ENCODE results near the gene GPHN. TPM values are rescaled to one million over a fixed set of nuclear protein-coding genes. Genes with fewer than 3 reads are reported as not detected.
"Not testable (repeated sequence)": the region's sequence is repeated elsewhere in the genome, so short reads cannot be mapped to it uniquely, and the experiment has no call there.

GPHN gene
- total RNA-seq, 4 donors from 2014 or later: 14.8 to 20.8 (median 17.0) TPM

- no peak for DNase-seq (ENCODE audit: low spot score in 2 of 2)
- 79 to 80% methylated on average over 2 of the region's 2 CpGs for WGBS, 2 donors
- TF ChIP-seq POLR2A (IDR thresholded peaks at IDR 0.05) (no peak), CTCF (IDR thresholded peaks at IDR 0.05) (no peak)
- intact Hi-C loops (cut with DNase I; ENCODE audit: low total_unique reads): no loop called here
- no peak overlapping the region for H3K4me3 ChIP-seq (ENCODE audit: low read depth, poor library complexity, severe bottlenecking)
Measured at GRCh38 chr14:66543996-66544395, 36.0 kb downstream of the GPHN start.

GRCh38 chr14:66545191-66545590 lies 37.2 kb downstream of the GPHN start:
- H3K4me3 ChIP-seq (ENCODE audit: low read depth, poor library complexity, severe bottlenecking); intact Hi-C loops (cut with DNase I; ENCODE audit: low total_unique reads); DNase-seq (ENCODE audit: low spot score in 2 of 2): not testable (repeated sequence)
- WGBS, 2 donors: no CpG with 5 or more reads among the region's 32 CpGs

DNA sequence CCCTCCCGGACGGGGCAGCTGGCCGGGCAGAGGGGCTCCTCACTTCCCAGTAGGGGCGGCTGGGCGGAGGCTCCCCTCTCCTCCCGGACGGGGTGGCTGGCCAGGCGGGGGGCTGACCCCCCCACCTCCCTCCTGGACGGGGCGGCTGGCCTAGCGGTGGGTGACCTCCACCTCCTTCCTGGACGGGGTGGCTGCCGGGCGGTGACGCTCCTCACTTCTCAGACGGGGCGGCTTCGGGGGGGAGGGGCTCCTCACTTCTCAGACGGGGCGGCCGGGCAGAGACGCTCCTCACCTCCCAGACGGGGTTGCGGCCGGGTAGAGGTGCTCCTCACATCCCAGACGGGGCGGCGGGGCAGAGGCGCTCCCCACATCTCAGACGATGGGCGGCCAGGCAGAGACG lies 37.8 kb downstream of the GPHN start:
- intact Hi-C loops (cut with DNase I; ENCODE audit: low total_unique reads); H3K4me3 ChIP-seq (ENCODE audit: low read depth, poor library complexity, severe bottlenecking): not testable (repeated sequence)
- 98% methylated on average over 9 of the region's 32 CpGs; no CpG with 5 or more reads in 1 of the 2 donors for WGBS, 2 donors

DNA sequence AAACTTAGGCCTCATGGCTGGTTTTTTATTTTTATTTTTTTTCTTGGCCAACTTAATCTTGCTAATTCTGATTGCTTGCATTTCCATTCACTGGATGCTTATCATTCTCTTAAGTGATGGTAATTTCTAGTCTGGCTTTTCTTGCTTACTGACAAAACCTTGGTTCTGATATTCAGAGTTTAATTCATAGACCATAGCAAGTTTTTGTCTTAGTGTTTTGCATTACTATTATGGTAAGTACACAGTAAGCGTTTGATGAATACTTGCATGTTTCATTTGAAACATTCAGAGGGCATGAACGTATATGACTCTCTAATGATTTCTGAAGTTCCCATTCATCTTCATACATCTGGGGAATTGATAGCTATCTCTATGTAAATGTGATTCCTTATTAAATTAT lies 55.8 kb downstream of the GPHN start:
- intact Hi-C loops (cut with DNase I; ENCODE audit: low total_unique reads): no loop called here
- WGBS, 2 donors: 91 to 94% methylated on average over 2 of the region's 2 CpGs
- DNase-seq (ENCODE audit: low spot score in 2 of 2): no peak
- no peak overlapping the region for H3K4me3 ChIP-seq (ENCODE audit: low read depth, poor library complexity, severe bottlenecking)
- no peak for TF ChIP-seq CTCF (IDR thresholded peaks at IDR 0.05)
- TF ChIP-seq POLR2A (IDR thresholded peaks at IDR 0.05): no peak

More for the DNA sequence above, 37.8 kb downstream of the GPHN start:
- not testable (repeated sequence) for DNase-seq (ENCODE audit: low spot score in 2 of 2)

DNA sequence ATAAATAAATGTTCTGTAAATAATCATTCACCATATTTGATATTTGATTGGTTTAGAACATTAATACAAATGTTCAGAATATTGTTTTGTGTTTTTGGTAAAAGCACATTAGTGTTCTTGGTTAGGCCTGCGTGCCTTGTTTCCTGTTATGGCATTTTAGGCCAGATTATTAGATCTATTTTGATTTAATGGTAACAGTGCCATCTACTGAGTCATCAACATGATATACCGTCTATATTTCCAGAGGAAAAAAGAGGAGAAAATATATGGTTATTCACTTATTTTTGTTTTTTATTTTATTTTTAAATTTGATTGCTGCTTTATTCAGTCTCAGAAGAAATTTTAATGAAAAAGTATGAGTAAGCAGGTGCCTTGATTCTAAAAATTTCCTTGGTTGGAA lies 60.3 kb downstream of the GPHN start:
- no peak for DNase-seq (ENCODE audit: low spot score in 2 of 2)
- TF ChIP-seq POLR2A (IDR thresholded peaks at IDR 0.05) (no peak), CTCF (IDR thresholded peaks at IDR 0.05) (no peak)
- no peak overlapping the region for H3K4me3 ChIP-seq (ENCODE audit: low read depth, poor library complexity, severe bottlenecking)
- intact Hi-C loops (cut with DNase I; ENCODE audit: low total_unique reads): no loop called here
- 38 to 39% methylated on average over 2 of the region's 2 CpGs for WGBS, 2 donors

DNA sequence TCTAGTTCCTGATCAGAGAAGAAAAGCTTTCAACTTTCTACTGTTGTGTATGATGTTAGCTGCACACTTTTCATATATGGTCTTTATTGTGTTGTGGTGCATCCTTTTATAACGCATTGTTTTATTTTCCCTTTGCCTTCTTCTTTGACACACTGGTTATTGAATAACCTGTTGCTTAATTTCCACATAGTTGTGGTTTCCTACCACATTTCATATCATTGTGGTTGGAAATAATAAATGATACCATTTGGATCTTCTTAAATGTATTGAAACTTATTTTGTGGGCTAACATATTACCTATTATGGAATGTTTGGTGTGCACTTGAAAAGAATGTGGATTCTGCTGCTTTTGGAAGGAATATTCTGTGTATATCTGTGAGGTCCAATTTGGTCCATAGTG lies 64.9 kb downstream of the GPHN start:
- 91 to 95% methylated on average over 1 of the region's 1 CpG for WGBS, 2 donors
- intact Hi-C loops (cut with DNase I; ENCODE audit: low total_unique reads): no loop called here
- no peak overlapping the region for H3K4me3 ChIP-seq (ENCODE audit: low read depth, poor library complexity, severe bottlenecking)
- no peak for DNase-seq (ENCODE audit: low spot score in 2 of 2)
- TF ChIP-seq CTCF (IDR thresholded peaks at IDR 0.05) (no peak), POLR2A (IDR thresholded peaks at IDR 0.05) (no peak)

- WGBS, 2 donors: 89 to 91% methylated on average over 2 of the region's 2 CpGs
- intact Hi-C loops (cut with DNase I; ENCODE audit: low total_unique reads): no loop called here
- no peak for TF ChIP-seq CTCF (IDR thresholded peaks at IDR 0.05)
- TF ChIP-seq POLR2A (IDR thresholded peaks at IDR 0.05): no peak
- no peak for DNase-seq (ENCODE audit: low spot score in 2 of 2)
- H3K4me3 ChIP-seq (ENCODE audit: low read depth, poor library complexity, severe bottlenecking): no peak overlapping the region
Measured at GRCh38 chr14:66575014-66575413, 67.1 kb downstream of the GPHN start.
